Lower lobe of right lung (tissue), 2 donors: ENCODE data around the gene FAF1. TPM values are rescaled to one million over a fixed set of nuclear protein-coding genes. Genes with fewer than 3 reads are reported as not detected.

ENCODE experiments used
- ATAC-seq, 2 donors: fragments of 200-7000 bp; cut with Tn5 transposase; one replicate each; pipeline ENCODE4 v1.9.1; 2020 to 2022; ENCODE audit warnings: mild to moderate bottlenecking in 2 of 2, moderate library complexity in 2 of 2
- DNase-seq: peaks from one replicate; pipeline ENCODE4 v3.0.0-alpha.2; 2020
- H3K27ac ChIP-seq: fragments of 200-600 bp; one replicate; pipeline ENCODE4 v1.8.0; 2022
- H3K27me3 ChIP-seq: fragments of 200-600 bp; one replicate; pipeline ENCODE4 v1.8.0; 2022; ENCODE audit warnings: low read depth
- H3K36me3 ChIP-seq: fragments of 200-600 bp; one replicate; pipeline ENCODE4 v1.8.0; 2022; ENCODE audit warnings: mild to moderate bottlenecking
- H3K4me1 ChIP-seq: fragments of 200-600 bp; one replicate; pipeline ENCODE4 v1.8.0; 2022
- H3K4me3 ChIP-seq: fragments of 200-600 bp; one replicate; pipeline ENCODE4 v1.8.0; 2022; ENCODE audit warnings: mild to moderate bottlenecking
- H3K9me3 ChIP-seq: fragments of 200-600 bp; one replicate; pipeline ENCODE4 v1.8.0; 2022
- intact Hi-C: fragments of 100-400 bp; cut with DNase I; formaldehyde crosslinking; loops from one replicate; pipeline ENCODE4 v1.11.0; 2022
- total RNA-seq: library from RNA; stranded (reverse); fragmentation: NEBNext Ultra II Directional; extraction: Animal tissue kit (Norgen Biotek cat#: 25700); gene quantifications from one replicate; pipeline ENCODE4 v1.2.1, GENCODE V29; 2021
- TF ChIP-seq, protein P1 (sequence below): fragments of 200-600 bp; IDR thresholded peaks from one replicate; pipeline ENCODE4 v1.8.0; 2022; ENCODE audit warnings: antibody characterized with exemption, mild to moderate bottlenecking
- donor health status: DM: no; HTN: yes; CAD: no; lungs with severe emphysema.

Gene FAF1
- total RNA-seq, 1 donor from 2014 or later = 45.0 TPM

- ATAC-seq = no peak
- Histone ChIP-seq H3K4me3 (no peak overlapping the region), H3K27ac (no peak overlapping the region), H3K9me3 (no peaks in the 10 kb centered on the region), H3K36me3 (peaks cover 16% of the 10 kb centered on the region), H3K27me3 (no peaks in the 10 kb centered on the region), H3K4me1 (no peaks in the 10 kb centered on the region)
- TF ChIP-seq, protein P1, sequence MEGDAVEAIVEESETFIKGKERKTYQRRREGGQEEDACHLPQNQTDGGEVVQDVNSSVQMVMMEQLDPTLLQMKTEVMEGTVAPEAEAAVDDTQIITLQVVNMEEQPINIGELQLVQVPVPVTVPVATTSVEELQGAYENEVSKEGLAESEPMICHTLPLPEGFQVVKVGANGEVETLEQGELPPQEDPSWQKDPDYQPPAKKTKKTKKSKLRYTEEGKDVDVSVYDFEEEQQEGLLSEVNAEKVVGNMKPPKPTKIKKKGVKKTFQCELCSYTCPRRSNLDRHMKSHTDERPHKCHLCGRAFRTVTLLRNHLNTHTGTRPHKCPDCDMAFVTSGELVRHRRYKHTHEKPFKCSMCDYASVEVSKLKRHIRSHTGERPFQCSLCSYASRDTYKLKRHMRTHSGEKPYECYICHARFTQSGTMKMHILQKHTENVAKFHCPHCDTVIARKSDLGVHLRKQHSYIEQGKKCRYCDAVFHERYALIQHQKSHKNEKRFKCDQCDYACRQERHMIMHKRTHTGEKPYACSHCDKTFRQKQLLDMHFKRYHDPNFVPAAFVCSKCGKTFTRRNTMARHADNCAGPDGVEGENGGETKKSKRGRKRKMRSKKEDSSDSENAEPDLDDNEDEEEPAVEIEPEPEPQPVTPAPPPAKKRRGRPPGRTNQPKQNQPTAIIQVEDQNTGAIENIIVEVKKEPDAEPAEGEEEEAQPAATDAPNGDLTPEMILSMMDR = no peak
- no peak for DNase-seq
- intact Hi-C loops = no loop called here
Observed at GRCh38 chr1:50591598-50591997, 368.5 kb downstream of the FAF1 start.

GRCh38 chr1:50582346-50582745, 377.7 kb downstream of the FAF1 start:
- DNase-seq (no peak), ATAC-seq (no peak)
- intact Hi-C loops = no loop called here

DNA sequence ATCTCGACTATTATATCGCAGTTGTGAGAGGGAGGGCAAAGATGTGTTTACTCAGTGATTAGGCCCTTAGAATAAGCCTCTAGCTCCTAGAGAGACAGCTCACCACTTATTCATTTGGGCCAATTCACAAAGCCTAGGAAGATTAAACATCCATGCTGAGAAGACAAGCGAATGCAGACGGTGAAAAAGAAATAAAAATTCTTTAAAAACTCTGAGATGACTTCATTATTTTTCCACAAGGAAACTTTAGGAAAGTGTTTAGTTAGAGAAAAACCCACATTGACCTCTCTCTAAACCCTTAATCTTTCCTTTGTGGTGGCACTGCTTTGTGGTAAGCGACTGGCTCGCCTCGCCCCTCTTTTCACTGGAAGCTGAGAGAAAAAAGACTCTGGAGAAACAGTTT, 390.0 kb downstream of the FAF1 start:
- no peaks in the 10 kb centered on the region for H3K9me3 ChIP-seq
- H3K27me3 ChIP-seq = no peaks in the 10 kb centered on the region
- H3K4me3 ChIP-seq = no peak overlapping the region
- DNase-seq (no peak), ATAC-seq (no peak)
- H3K4me1 ChIP-seq = no peaks in the 10 kb centered on the region
- intact Hi-C loops = no loop called here
- H3K27ac ChIP-seq = no peak overlapping the region
- H3K36me3 ChIP-seq = peaks cover 17% of the 10 kb centered on the region
- TF ChIP-seq, protein P1 = no peak

More at GRCh38 chr1:50582346-50582745, 377.7 kb downstream of the FAF1 start:
- H3K27ac ChIP-seq = no peak overlapping the region
- no peaks in the 10 kb centered on the region for H3K9me3 ChIP-seq
- no peak overlapping the region for H3K4me3 ChIP-seq
- H3K27me3 ChIP-seq = no peaks in the 10 kb centered on the region
- peaks cover 28% of the 10 kb centered on the region for H3K36me3 ChIP-seq
- no peaks in the 10 kb centered on the region for H3K4me1 ChIP-seq
- TF ChIP-seq, protein P1 = no peak

GRCh38 chr1:50568782-50569181, 391.3 kb downstream of the FAF1 start:
- Histone ChIP-seq H3K4me3 (no peak overlapping the region), H3K9me3 (no peaks in the 10 kb centered on the region), H3K36me3 (peaks cover 17% of the 10 kb centered on the region), H3K27ac (no peak overlapping the region), H3K27me3 (no peaks in the 10 kb centered on the region), H3K4me1 (no peaks in the 10 kb centered on the region)
- no peak for ATAC-seq
- intact Hi-C loops = no loop called here
- DNase-seq = no peak
- TF ChIP-seq, protein P1 = no peak

DNA sequence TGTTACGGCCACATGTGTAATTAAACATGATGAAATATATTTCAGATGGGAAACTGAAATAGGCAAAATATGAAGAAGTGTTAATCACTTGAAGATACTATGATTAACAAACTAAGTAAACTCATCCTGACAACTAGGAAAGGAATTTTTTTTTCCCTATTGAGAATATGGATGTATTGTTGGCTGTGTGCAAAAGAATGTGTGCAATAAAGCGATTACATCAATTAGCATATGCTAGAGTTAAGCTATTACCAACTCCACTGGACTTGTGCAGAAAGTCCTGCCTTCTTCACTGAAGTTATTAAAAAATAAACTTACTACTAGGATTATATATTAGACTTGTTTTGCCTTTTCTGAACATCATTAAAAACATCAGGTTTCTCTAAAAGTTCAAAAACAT, 393.7 kb downstream of the FAF1 start:
- Histone ChIP-seq H3K4me1 (no peaks in the 10 kb centered on the region), H3K27me3 (no peaks in the 10 kb centered on the region), H3K27ac (no peak overlapping the region), H3K36me3 (peaks cover 13% of the 10 kb centered on the region), H3K9me3 (no peaks in the 10 kb centered on the region), H3K4me3 (no peak overlapping the region)
- TF ChIP-seq, protein P1 = no peak
- intact Hi-C loops = no loop called here
- no peak for ATAC-seq
- DNase-seq = no peak

- Histone ChIP-seq H3K27ac (no peak overlapping the region), H3K27me3 (no peaks in the 10 kb centered on the region), H3K36me3 (peaks cover 13% of the 10 kb centered on the region), H3K9me3 (no peaks in the 10 kb centered on the region), H3K4me3 (no peak overlapping the region), H3K4me1 (no peaks in the 10 kb centered on the region)
- ATAC-seq (no peak), DNase-seq (no peak)
- intact Hi-C loops = no loop called here
- TF ChIP-seq, protein P1 = no peak
Observed at GRCh38 chr1:50564417-50564816, 395.6 kb downstream of the FAF1 start.
